HEK293 (cell line): ENCODE data around the gene TBC1D4.
A peak's percentile ranks its signal among the peaks of the same experiment; 100 is the strongest.

Experiments used
- CTCF ChIA-PET: fragments of 350-600 bp; formaldehyde crosslinking; extraction: SDS; loops from one replicate; lab custom pipeline; 2021; ENCODE audit warnings: antibody characterized with exemption; lab: Yijun Ruan, JAX
- POLR2A ChIA-PET: fragments of 300-600 bp; formaldehyde crosslinking; extraction: SDS; loops from one replicate; lab custom pipeline; 2020; ENCODE audit warnings: antibody characterized with exemption, inconsistent platforms; lab: Yijun Ruan, JAX
- H3K27ac ChIP-seq: fragments of 200-500 bp; sonication (Bioruptor generic); 2 replicates; pipeline ENCODE4 v1.5.1; 2014; ENCODE audit warnings: low read depth, low read length, control low read depth, inconsistent platforms; ENCODE audit errors: extremely low read depth
- H3K36me3 ChIP-seq, 2 experiments: fragments of 200-500 bp in 1 of 2; sonication (Bioruptor generic) in 1 of 2; 1 replicate in 1 of 2; 2 replicates in 1 of 2; pipeline ENCODE4 v1.5.1; 2014 to 2017; ENCODE audit warnings: inconsistent platforms in 2 of 2, low read length in 2 of 2; ENCODE audit not compliant: control insufficient read depth in 2 of 2, insufficient read depth in 1 of 2
- H3K4me1 ChIP-seq: fragments of 200-500 bp; sonication (Bioruptor generic); 2 replicates; pipeline ENCODE4 v1.5.1; 2014; ENCODE audit warnings: mild to moderate bottlenecking, low read length, inconsistent platforms; ENCODE audit not compliant: control insufficient read depth, insufficient read depth
- H3K4me3 ChIP-seq: 2 replicates; pipeline ENCODE4 v1.5.1; 2011; ENCODE audit warnings: low read depth, mild to moderate bottlenecking, control low read depth, low read length, moderate library complexity
- H3K9me3 ChIP-seq: fragments of 200-500 bp; sonication (Bioruptor generic); 2 replicates; pipeline ENCODE4 v1.5.1; 2014; ENCODE audit warnings: low read depth, low read length, inconsistent platforms; ENCODE audit not compliant: control insufficient read depth, insufficient read depth
- BCL11A ChIP-seq: fragments of 450-650 bp; formaldehyde crosslinking; IDR thresholded peaks from 2 replicates; pipeline ENCODE4 v1.5.1; 2016; ENCODE audit warnings: low read depth, missing biosample characterization, missing genetic modification characterization
- FEZF1 ChIP-seq: fragments of 450-650 bp; formaldehyde crosslinking; IDR thresholded peaks from 2 replicates; pipeline ENCODE4 v1.5.1; 2016; ENCODE audit warnings: missing biosample characterization, missing genetic modification characterization
- GLIS1 ChIP-seq: fragments of 450-650 bp; formaldehyde crosslinking; IDR thresholded peaks from 2 replicates; pipeline ENCODE4 v1.5.1; 2016; ENCODE audit warnings: missing biosample characterization, missing genetic modification characterization
- HOXA7 ChIP-seq: sonication (generic); formaldehyde crosslinking; IDR thresholded peaks from 2 replicates; pipeline ENCODE4 v1.8.1; 2022; ENCODE audit warnings: missing genetic modification reagents, borderline replicate concordance
- HOXC10 ChIP-seq: sonication (generic); formaldehyde crosslinking; IDR thresholded peaks from 2 replicates; pipeline ENCODE4 v1.8.1; 2023; ENCODE audit warnings: mild to moderate bottlenecking, missing genetic modification reagents
- OSR2 ChIP-seq: fragments of 450-650 bp; formaldehyde crosslinking; IDR thresholded peaks from 2 replicates; pipeline ENCODE4 v1.5.1; 2016; ENCODE audit warnings: missing biosample characterization, missing genetic modification characterization
- PRDM1 ChIP-seq: fragments of 450-650 bp; formaldehyde crosslinking; IDR thresholded peaks from 2 replicates; pipeline ENCODE4; 2016; ENCODE audit warnings: missing biosample characterization, missing genetic modification characterization
- PRDM6 ChIP-seq: fragments of 450-650 bp; formaldehyde crosslinking; IDR thresholded peaks from 2 replicates; pipeline ENCODE4 v1.5.1; 2017; ENCODE audit warnings: missing biosample characterization, missing genetic modification characterization
- SETDB1 ChIP-seq: IDR thresholded peaks from one replicate; pipeline ENCODE4 v1.6.1; 2017; ENCODE audit warnings: mild to moderate bottlenecking, low read length, moderate library complexity, mixed read lengths; ENCODE audit not compliant: insufficient read length
- SP2 ChIP-seq: fragments of 450-650 bp; formaldehyde crosslinking; IDR thresholded peaks from 2 replicates; pipeline ENCODE4 v1.5.1; 2016; ENCODE audit warnings: missing biosample characterization, missing genetic modification characterization
- TRIM28 ChIP-seq: IDR thresholded peaks from 2 replicates; pipeline ENCODE4 v1.6.1; 2011; ENCODE audit warnings: low read length, control low read depth, borderline replicate concordance
- ZNF121 ChIP-seq: fragments of 450-650 bp; formaldehyde crosslinking; IDR thresholded peaks from 2 replicates; pipeline ENCODE4 v1.5.1; 2016; ENCODE audit warnings: missing biosample characterization, missing genetic modification characterization
- ZNF140 ChIP-seq: fragments of 450-650 bp; formaldehyde crosslinking; IDR thresholded peaks from 2 replicates; pipeline ENCODE4 v1.5.1; 2016; ENCODE audit warnings: missing biosample characterization, missing genetic modification characterization
- ZNF214 ChIP-seq: fragments of 450-650 bp; formaldehyde crosslinking; IDR thresholded peaks from 2 replicates; pipeline ENCODE4 v1.5.1; 2017; ENCODE audit warnings: missing biosample characterization, mild to moderate bottlenecking, missing genetic modification characterization, borderline replicate concordance
- ZNF248 ChIP-seq: fragments of 450-650 bp; formaldehyde crosslinking; IDR thresholded peaks from 2 replicates; pipeline ENCODE4 v1.5.1; 2017; ENCODE audit warnings: missing biosample characterization, missing genetic modification characterization
- ZNF350 ChIP-seq: fragments of 450-650 bp; formaldehyde crosslinking; IDR thresholded peaks from 2 replicates; pipeline ENCODE4 v1.5.0; 2017; ENCODE audit warnings: missing biosample characterization, mild to moderate bottlenecking, missing genetic modification characterization
- ZNF423 ChIP-seq: fragments of 450-650 bp; formaldehyde crosslinking; IDR thresholded peaks from 2 replicates; pipeline ENCODE4 v1.5.1; 2016; ENCODE audit warnings: missing biosample characterization, missing genetic modification characterization
- ZNF433 ChIP-seq: fragments of 450-650 bp; formaldehyde crosslinking; IDR thresholded peaks from 2 replicates; pipeline ENCODE4 v1.5.1; 2016; ENCODE audit warnings: missing biosample characterization, missing genetic modification characterization, low read depth
- ZNF48 ChIP-seq: fragments of 450-650 bp; formaldehyde crosslinking; IDR thresholded peaks from 2 replicates; pipeline ENCODE4 v1.5.1; 2016; ENCODE audit warnings: missing biosample characterization, missing genetic modification characterization
- ZNF510 ChIP-seq: fragments of 450-650 bp; formaldehyde crosslinking; IDR thresholded peaks from 2 replicates; pipeline ENCODE4 v1.5.1; 2018; ENCODE audit warnings: mild to moderate bottlenecking, missing genetic modification characterization, missing biosample characterization; ENCODE audit not compliant: insufficient replicate concordance
- ZNF521 ChIP-seq: fragments of 450-650 bp; formaldehyde crosslinking; IDR thresholded peaks from 2 replicates; pipeline ENCODE4 v1.5.1; 2017; ENCODE audit warnings: missing biosample characterization, mild to moderate bottlenecking, missing genetic modification characterization
- ZNF571 ChIP-seq: fragments of 450-650 bp; formaldehyde crosslinking; IDR thresholded peaks from 2 replicates; pipeline ENCODE4 v1.5.0; 2017; ENCODE audit warnings: missing biosample characterization, missing genetic modification characterization
- ZNF596 ChIP-seq: fragments of 450-650 bp; IDR thresholded peaks from 2 replicates; pipeline ENCODE4 v1.5.0; 2018; ENCODE audit warnings: missing biosample characterization, mild to moderate bottlenecking, missing genetic modification characterization, moderate library complexity
- ZNF610 ChIP-seq: fragments of 450-650 bp; formaldehyde crosslinking; IDR thresholded peaks from 2 replicates; pipeline ENCODE4 v1.5.1; 2016; ENCODE audit warnings: missing biosample characterization, missing genetic modification characterization, borderline replicate concordance
- ZNF654 ChIP-seq: fragments of 450-650 bp; formaldehyde crosslinking; IDR thresholded peaks from 2 replicates; pipeline ENCODE4 v1.5.1; 2016; ENCODE audit warnings: low read depth, missing biosample characterization, missing genetic modification characterization
- ZNF692 ChIP-seq: fragments of 450-650 bp; formaldehyde crosslinking; IDR thresholded peaks from 2 replicates; pipeline ENCODE4 v1.5.1; 2016; ENCODE audit warnings: missing biosample characterization, missing genetic modification characterization
- ZNF76 ChIP-seq: fragments of 450-650 bp; formaldehyde crosslinking; IDR thresholded peaks from 2 replicates; pipeline ENCODE4; 2016; ENCODE audit warnings: low read depth, missing biosample characterization, missing genetic modification characterization, borderline replicate concordance
- ZNF791 ChIP-seq: fragments of 450-650 bp; formaldehyde crosslinking; IDR thresholded peaks from 2 replicates; pipeline ENCODE4 v1.5.1; 2016; ENCODE audit warnings: missing biosample characterization, missing genetic modification characterization
- ZSCAN23 ChIP-seq: fragments of 450-650 bp; formaldehyde crosslinking; IDR thresholded peaks from 2 replicates; pipeline ENCODE4 v1.5.1; 2016; ENCODE audit warnings: missing biosample characterization, missing genetic modification characterization
- ZSCAN30 ChIP-seq: fragments of 450-650 bp; IDR thresholded peaks from 2 replicates; pipeline ENCODE4 v1.5.1; 2018; ENCODE audit warnings: missing biosample characterization, mild to moderate bottlenecking, missing genetic modification characterization, moderate library complexity
- TF ChIP-seq, protein P1 (sequence below): fragments of 450-650 bp; formaldehyde crosslinking; IDR thresholded peaks from 2 replicates; pipeline ENCODE4 v1.5.1; 2017; ENCODE audit warnings: missing biosample characterization, mild to moderate bottlenecking, missing genetic modification characterization, moderate library complexity

The TBC1D4 gene

DNA sequence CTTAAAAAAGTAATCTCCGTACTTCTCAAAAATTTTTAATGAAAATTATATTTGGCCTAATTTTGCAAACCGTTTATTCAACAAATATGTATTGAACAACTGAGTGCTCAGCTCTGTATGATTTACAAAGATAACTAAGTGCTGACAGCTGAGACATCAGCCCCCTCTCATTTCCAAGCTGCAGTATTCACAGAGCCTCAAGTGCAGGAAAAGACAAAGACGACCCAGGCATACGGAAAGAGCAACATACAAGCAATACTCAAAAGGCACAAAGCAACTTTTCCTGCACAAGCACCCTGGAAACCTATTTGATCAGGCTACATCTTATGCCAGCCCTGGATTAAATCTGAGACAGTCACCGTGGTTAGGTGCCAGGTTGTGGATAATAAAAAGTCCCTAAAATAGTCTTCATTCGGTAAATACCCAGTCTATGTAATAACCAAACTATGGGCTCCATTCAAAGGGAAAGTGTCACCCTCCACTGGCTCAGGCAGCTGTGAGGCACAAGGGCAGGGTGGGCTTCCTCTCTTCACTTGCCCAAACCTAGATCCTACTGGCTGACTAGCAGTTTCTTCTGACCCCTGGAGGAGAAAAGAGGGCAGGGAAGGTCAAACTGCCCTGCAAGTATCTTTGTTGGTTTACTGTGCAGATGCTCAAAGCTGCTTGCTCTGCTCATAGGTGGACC, 65.5 kb downstream of the TBC1D4 start:
- H3K4me1 ChIP-seq: no peaks in the 10 kb centered on the region

DNA sequence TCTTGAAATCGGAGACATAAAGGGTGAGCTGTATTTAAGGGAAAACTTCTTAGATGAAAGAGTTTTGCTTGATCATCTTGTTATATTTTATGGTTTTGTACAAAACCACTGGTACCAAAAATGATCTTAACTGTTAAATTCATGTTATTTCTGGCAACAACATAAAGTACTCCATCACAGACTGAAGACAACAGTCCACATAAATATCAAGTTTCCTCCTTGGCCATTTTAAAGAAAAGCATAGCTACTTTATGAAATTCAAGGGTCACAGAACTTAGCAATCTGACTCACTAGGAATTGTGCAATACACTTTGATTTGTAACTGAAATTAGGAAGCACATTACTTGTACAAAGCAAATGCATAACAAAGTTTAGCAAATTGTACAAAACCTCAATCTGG, 66.3 kb downstream of the TBC1D4 start:
- ChIA-PET POLR2A (no interaction called here), CTCF (interaction anchor here (0.6 kb wide), 1 partner anchor 14 kb away, joined by 4 read pairs; no protein-coding TSS in a partner anchor)
- Histone ChIP-seq H3K9me3 (no peaks in the 10 kb centered on the region), H3K4me1 (no peaks in the 10 kb centered on the region), H3K36me3 (no peaks in the 10 kb centered on the region), H3K4me3 (no peak overlapping the region), H3K27ac (no peak overlapping the region)
- TF ChIP-seq ZNF571 (tag by site-specific recombination): no peak
- TF ChIP-seq, protein P1, sequence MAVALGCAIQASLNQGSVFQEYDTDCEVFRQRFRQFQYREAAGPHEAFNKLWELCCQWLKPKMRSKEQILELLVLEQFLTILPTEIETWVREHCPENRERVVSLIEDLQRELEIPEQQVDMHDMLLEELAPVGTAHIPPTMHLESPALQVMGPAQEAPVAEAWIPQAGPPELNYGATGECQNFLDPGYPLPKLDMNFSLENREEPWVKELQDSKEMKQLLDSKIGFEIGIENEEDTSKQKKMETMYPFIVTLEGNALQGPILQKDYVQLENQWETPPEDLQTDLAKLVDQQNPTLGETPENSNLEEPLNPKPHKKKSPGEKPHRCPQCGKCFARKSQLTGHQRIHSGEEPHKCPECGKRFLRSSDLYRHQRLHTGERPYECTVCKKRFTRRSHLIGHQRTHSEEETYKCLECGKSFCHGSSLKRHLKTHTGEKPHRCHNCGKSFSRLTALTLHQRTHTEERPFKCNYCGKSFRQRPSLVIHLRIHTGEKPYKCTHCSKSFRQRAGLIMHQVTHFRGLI (tag by site-specific recombination): no peak
- TF ChIP-seq ZNF596 (tag by site-specific recombination): no peak
- no peak for TF ChIP-seq HOXC10 (CRISPR knock-in tag)
- peak; percentile 63 for TF ChIP-seq ZSCAN30
- no peak for TF ChIP-seq BCL11A (tag by site-specific recombination)
- TF ChIP-seq PRDM1 (tag by site-specific recombination): no peak
- no peak for TF ChIP-seq ZNF350 (tag by site-specific recombination)
- TF ChIP-seq ZNF521: no peak
- no peak for TF ChIP-seq ZNF433
- TF ChIP-seq ZNF48 (tag by site-specific recombination): no peak
- TF ChIP-seq ZNF140 (tag by site-specific recombination): no peak
- no peak for TF ChIP-seq ZNF610 (tag by site-specific recombination)
- TF ChIP-seq GLIS1: no peak
- TF ChIP-seq ZNF214: no peak
- TF ChIP-seq ZNF791 (tag by site-specific recombination): no peak
- TF ChIP-seq ZNF121 (tag by site-specific recombination): no peak
- TF ChIP-seq HOXA7: no peak
- peak; percentile 88 for TF ChIP-seq OSR2 (tag by site-specific recombination)
- no peak for TF ChIP-seq ZSCAN23 (tag by site-specific recombination)
- peak; percentile 59; the same call in 1 of the 2 replicates for TF ChIP-seq TRIM28
- peak; percentile 93 for TF ChIP-seq PRDM6 (tag by site-specific recombination)
- no peak for TF ChIP-seq ZNF654 (tag by site-specific recombination)
- no peak for TF ChIP-seq SP2 (tag by site-specific recombination)
- no peak for TF ChIP-seq ZNF76 (tag by site-specific recombination)
- TF ChIP-seq SETDB1: no peak
- no peak for TF ChIP-seq ZNF248 (tag by site-specific recombination)
- TF ChIP-seq ZNF692: peak; percentile 33; the same call in 1 of the 2 replicates
- TF ChIP-seq ZNF423 (tag by site-specific recombination): no peak

More for the DNA sequence above, 65.5 kb downstream of the TBC1D4 start:
- TF ChIP-seq ZNF510 (no peak), FEZF1 (tag by site-specific recombination) (peak; percentile 53; the same call in 1 of the 2 replicates)
- TF ChIP-seq, all 188 proteins: peak for 1
- no peaks in the 10 kb centered on the region for H3K36me3 ChIP-seq
- no peak overlapping the region for H3K4me3 ChIP-seq
- POLR2A ChIA-PET: no interaction called here
- H3K9me3 ChIP-seq: no peaks in the 10 kb centered on the region
- CTCF ChIA-PET: interaction anchor here (0.6 to 0.7 kb wide), 3 partner anchors 14 to 318 kb away, joined by 3 to 4 read pairs (median 3); no protein-coding TSS in a partner anchor
- H3K27ac ChIP-seq: no peak overlapping the region
